Mesendoderm (in vitro differentiated cells): ENCODE results near the gene DNMT3B.
"Not testable (repeated sequence)": the region's sequence is repeated elsewhere in the genome, so short reads cannot be mapped to it uniquely, and the experiment has no call there.

ENCODE experiments used
- DNase-seq: peaks from one replicate; pipeline ENCODE4 v3.0.0; 2013
- H2AK5ac ChIP-seq: 2 replicates; pipeline ENCODE4 v1.6.1; 2013; ENCODE audit warnings: low read length, inconsistent platforms
- H2BK120ac ChIP-seq: 2 replicates; pipeline ENCODE4 v1.6.1; 2013; ENCODE audit warnings: low read depth, mild to moderate bottlenecking, low read length, moderate library complexity, mixed read lengths
- H2BK15ac ChIP-seq: replicated peaks from 2 replicates; pipeline ENCODE4 v1.6.1; 2013; ENCODE audit warnings: low read depth, mild to moderate bottlenecking, moderate library complexity
- H2BK5ac ChIP-seq: 2 replicates; pipeline ENCODE4 v1.6.1; 2013; ENCODE audit warnings: low read length, inconsistent platforms
- H3K18ac ChIP-seq: 2 replicates; pipeline ENCODE4 v1.6.1; 2013; ENCODE audit warnings: mild to moderate bottlenecking, low read length, mixed read lengths
- H3K23ac ChIP-seq: one replicate; pipeline ENCODE4 v1.6.1; 2013; ENCODE audit warnings: low read length
- H3K27ac ChIP-seq: 2 replicates; pipeline ENCODE4 v1.5.1; 2013; ENCODE audit warnings: low read depth, mild to moderate bottlenecking, inconsistent platforms, low read length, moderate library complexity
- H3K27me3 ChIP-seq: 2 replicates; pipeline ENCODE4 v1.6.1; 2013; ENCODE audit warnings: low read length, control low read depth, mild to moderate bottlenecking, inconsistent platforms; ENCODE audit not compliant: insufficient read depth, poor library complexity
- H3K36me3 ChIP-seq: 2 replicates; pipeline ENCODE4 v1.6.1; 2013; ENCODE audit warnings: low read length, inconsistent platforms; ENCODE audit not compliant: control insufficient read depth, insufficient read depth
- H3K4ac ChIP-seq: one replicate; pipeline ENCODE4 v1.6.1; 2013; ENCODE audit warnings: low read depth, mild to moderate bottlenecking, low read length, moderate library complexity
- H3K4me1 ChIP-seq: 2 replicates; pipeline ENCODE4 v1.6.1; 2013; ENCODE audit warnings: low read depth, low read length, inconsistent platforms; ENCODE audit not compliant: control insufficient read depth
- H3K4me2 ChIP-seq: 2 replicates; pipeline ENCODE4 v1.6.1; 2013; ENCODE audit warnings: low read length
- H3K4me3 ChIP-seq: 2 replicates; pipeline ENCODE4 v1.5.1; 2013; ENCODE audit warnings: mild to moderate bottlenecking, low read length
- H3K56ac ChIP-seq: one replicate; pipeline ENCODE4 v1.6.1; 2013; ENCODE audit warnings: low read length
- H3K79me1 ChIP-seq: 2 replicates; pipeline ENCODE4 v1.6.1; 2013; ENCODE audit warnings: low read length, inconsistent platforms
- H3K79me2 ChIP-seq: 2 replicates; pipeline ENCODE4 v1.6.1; 2013; ENCODE audit warnings: mild to moderate bottlenecking, low read length; ENCODE audit not compliant: control insufficient read depth, insufficient read depth
- H3K9ac ChIP-seq: 2 replicates; pipeline ENCODE4 v1.6.1; 2013; ENCODE audit warnings: low read length, inconsistent platforms
- H4K5ac ChIP-seq: one replicate; pipeline ENCODE4 v1.6.1; 2013; ENCODE audit warnings: low read length
- H4K8ac ChIP-seq: one replicate; pipeline ENCODE4 v1.6.1; 2013; ENCODE audit warnings: low read depth, mild to moderate bottlenecking, control low read depth, low read length, moderate library complexity
- WGBS: extraction: QIAGEN DNeasy Blood & Tissue Kit; methylation state at CpG from one replicate; pipeline ENCODE4 v1.1.7; 2013; ENCODE audit warnings: low lambda C conversion rate, missing lambda C conversion rate; ENCODE audit not compliant: insufficient coverage; ENCODE audit errors: extremely low coverage; 5-methylcytosine and 5-hydroxymethylcytosine counted together

DNMT3B gene

DNA sequence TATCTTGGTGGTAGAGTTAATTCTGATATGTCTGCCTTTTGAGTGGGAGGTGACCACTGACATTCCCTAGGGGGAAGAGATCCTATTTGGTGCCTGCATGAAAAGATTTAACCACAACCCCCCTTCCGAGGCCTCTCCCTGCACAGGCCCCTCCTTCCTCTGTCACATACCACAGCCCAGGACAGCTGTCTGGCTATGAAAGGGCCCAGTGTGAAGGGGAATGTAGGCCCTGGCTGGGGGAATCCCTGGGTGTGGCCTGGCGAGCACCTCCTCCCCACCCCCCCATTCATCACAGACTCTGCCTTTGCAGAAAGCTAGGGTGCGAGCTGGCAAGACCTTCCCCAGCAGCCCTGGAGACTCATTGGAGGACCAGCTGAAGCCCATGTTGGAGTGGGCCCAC is 30.1 kb downstream of the DNMT3B start:
- Histone ChIP-seq H4K5ac (no peak overlapping the region), H3K56ac (no peak overlapping the region), H3K23ac (no peak overlapping the region), H2BK120ac (no peak overlapping the region), H3K79me1 (peaks cover 14% of the 10 kb centered on the region), H4K8ac (no peak overlapping the region), H3K4me2 (no peak overlapping the region), H3K27me3 (no peaks in the 10 kb centered on the region), H3K9ac (no peak overlapping the region), H3K36me3 (peaks cover 51% of the 10 kb centered on the region), H2AK5ac (no peak overlapping the region), H3K4me3 (no peak overlapping the region), H3K27ac (no peak overlapping the region), H2BK5ac (no peak overlapping the region), H3K18ac (no peak overlapping the region), H3K4me1 (no peaks in the 10 kb centered on the region), H3K79me2 (peaks cover 2% of the 10 kb centered on the region), H3K4ac (no peak overlapping the region), H2BK15ac (no peak overlapping the region)
- no CpG with 5 or more reads among the region's 3 CpGs for WGBS
- DNase-seq: peak; percentile 61

DNA sequence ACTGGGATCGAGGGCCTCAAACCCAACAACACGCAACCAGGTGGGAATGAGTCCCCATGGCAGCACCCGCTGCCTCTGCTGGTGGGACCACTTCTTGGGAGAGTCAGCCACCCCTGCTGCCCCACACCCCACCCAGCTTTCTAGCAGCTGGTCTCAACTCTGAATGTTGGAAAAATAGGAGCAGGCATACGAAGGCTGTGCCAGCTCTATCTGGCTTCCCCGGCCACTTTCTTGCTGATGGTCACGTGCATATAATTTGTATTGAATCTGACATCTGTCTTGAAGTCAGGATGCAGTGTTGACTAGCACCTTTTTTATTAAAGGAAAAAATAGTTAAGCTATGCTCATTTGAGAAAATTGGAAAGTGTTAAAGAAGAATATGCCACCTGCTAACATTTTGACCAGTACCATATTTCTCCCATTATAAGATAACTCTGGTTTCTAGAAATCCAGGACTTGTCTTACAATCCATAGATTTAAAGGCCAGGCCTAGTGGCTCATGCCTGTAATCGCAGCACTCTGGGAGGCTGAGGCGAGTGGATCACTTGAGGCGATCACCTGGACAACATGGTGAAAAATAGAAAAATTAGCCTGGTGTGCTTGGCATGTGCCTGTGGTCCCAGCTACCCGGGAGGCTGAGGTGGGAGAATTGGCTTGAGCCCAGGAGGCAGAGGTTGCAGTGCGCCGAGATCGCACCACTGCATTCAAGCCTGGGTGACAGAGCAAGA is 30.7 kb downstream of the DNMT3B start:
- H3K23ac ChIP-seq: no peak overlapping the region
- H3K79me1 ChIP-seq: peaks cover 14% of the 10 kb centered on the region
- no peak overlapping the region for H4K8ac ChIP-seq
- no peak overlapping the region for H3K4me3 ChIP-seq
- no peak overlapping the region for H2BK120ac ChIP-seq
- H2BK15ac ChIP-seq: no peak overlapping the region
- no peak overlapping the region for H3K56ac ChIP-seq
- H3K27ac ChIP-seq: no peak overlapping the region
- no peak overlapping the region for H2BK5ac ChIP-seq
- no peaks in the 10 kb centered on the region for H3K4me1 ChIP-seq
- WGBS: no CpG with 5 or more reads among the region's 13 CpGs
- no peak overlapping the region for H3K18ac ChIP-seq
- H3K36me3 ChIP-seq: peaks cover 48% of the 10 kb centered on the region
- no peak overlapping the region for H3K4ac ChIP-seq
- no peak overlapping the region for H3K4me2 ChIP-seq
- no peak overlapping the region for H4K5ac ChIP-seq
- H3K9ac ChIP-seq: no peak overlapping the region
- H2AK5ac ChIP-seq: no peak overlapping the region
- no peaks in the 10 kb centered on the region for H3K27me3 ChIP-seq
- no peak for DNase-seq
- peaks cover 2% of the 10 kb centered on the region for H3K79me2 ChIP-seq

DNA sequence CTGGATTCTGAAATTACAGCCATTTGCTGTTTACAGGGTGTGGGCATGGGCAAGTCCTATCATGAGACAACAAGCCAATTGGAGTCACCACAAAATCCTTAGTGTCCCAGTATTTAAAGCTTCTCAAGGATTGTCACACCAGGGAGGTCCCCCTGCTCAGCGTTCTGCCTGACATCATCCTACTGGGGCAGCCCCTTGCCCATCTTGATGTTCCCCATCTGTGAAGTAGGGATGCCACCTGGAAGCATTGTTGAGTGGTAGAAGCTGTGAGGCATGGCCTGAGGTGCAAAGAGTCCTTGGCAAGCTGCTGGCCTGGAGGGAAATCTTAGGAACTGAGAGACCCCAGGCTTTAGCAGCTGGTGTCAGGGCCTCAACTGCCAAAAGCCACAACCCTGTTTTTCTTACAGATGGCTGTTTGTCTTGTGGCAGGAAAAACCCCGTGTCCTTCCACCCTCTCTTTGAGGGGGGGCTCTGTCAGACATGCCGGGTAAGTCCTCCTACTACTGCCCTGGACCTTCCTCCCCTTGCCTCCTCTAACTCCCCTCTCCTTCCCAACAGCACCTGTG is 34.3 kb downstream of the DNMT3B start:
- Histone ChIP-seq H4K5ac (no peak overlapping the region), H3K9ac (no peak overlapping the region), H3K27ac (no peak overlapping the region), H3K4ac (no peak overlapping the region), H2BK15ac (no peak overlapping the region), H3K79me2 (no peaks in the 10 kb centered on the region), H2AK5ac (no peak overlapping the region), H4K8ac (no peak overlapping the region), H3K18ac (no peak overlapping the region), H3K79me1 (peaks cover 9% of the 10 kb centered on the region), H3K27me3 (no peaks in the 10 kb centered on the region), H2BK120ac (no peak overlapping the region), H3K4me2 (no peak overlapping the region), H3K4me1 (no peaks in the 10 kb centered on the region), H3K4me3 (no peak overlapping the region), H3K23ac (no peak overlapping the region), H3K36me3 (peaks cover 56% of the 10 kb centered on the region), H2BK5ac (no peak overlapping the region), H3K56ac (no peak overlapping the region)
- DNase-seq: no peak
- WGBS: no CpG with 5 or more reads among the region's 3 CpGs

DNA sequence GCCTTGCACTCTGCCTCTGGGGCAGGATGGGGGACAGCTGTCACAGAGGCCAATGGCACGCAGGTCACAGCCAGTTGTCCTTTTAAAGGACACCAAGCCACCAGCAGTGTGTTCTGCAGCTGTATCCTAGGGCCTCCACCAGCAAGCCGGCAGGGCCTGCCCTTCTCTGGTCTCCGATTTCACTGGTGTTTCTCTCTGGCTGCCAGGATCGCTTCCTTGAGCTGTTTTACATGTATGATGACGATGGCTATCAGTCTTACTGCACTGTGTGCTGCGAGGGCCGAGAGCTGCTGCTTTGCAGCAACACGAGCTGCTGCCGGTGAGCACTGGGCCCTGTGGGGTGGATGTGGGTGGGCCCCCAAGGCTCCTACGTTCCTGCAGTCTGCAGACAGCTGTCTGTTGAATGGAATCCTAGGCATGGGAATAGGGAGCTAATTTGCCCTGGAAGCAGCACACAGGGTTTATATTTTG is 34.8 kb downstream of the DNMT3B start:
- no CpG with 5 or more reads among the region's 10 CpGs for WGBS
- H3K36me3 ChIP-seq: peaks cover 54% of the 10 kb centered on the region
- no peak for DNase-seq

DNA sequence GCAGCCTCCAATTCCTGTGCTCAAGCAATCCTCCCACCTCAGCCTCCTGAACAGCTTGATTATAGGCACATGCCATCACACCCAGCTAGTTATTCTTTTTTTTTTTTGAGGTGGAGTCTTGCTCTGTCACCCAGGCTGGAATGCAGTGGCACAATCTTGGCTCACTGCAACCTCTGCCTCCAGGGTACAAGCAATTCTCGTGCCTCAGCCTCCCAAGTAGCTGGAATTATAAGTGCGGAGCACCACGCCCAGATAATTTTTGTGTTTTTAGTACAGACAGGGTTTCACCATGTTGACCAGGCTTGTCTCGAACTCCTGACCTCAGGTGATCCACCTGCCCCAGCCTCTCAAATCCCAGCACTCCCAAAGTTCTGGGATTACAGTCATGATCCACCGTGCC is 35.4 kb downstream of the DNMT3B start:
- not testable (repeated sequence) for H3K4ac ChIP-seq, H3K4me3 ChIP-seq, H2AK5ac ChIP-seq, H2BK15ac ChIP-seq, H3K18ac ChIP-seq, H3K27ac ChIP-seq, H3K27me3 ChIP-seq, H3K23ac ChIP-seq, H3K4me2 ChIP-seq, H4K8ac ChIP-seq, H2BK120ac ChIP-seq, H3K4me1 ChIP-seq, H3K9ac ChIP-seq, H3K56ac ChIP-seq, H3K79me2 ChIP-seq, DNase-seq, H2BK5ac ChIP-seq, H3K79me1 ChIP-seq, H4K5ac ChIP-seq
- WGBS: no CpG with 5 or more reads among the region's 5 CpGs
- H3K36me3 ChIP-seq: peaks cover 54% of the 10 kb centered on the region

More for the DNA sequence above, 34.8 kb downstream of the DNMT3B start:
- no peak overlapping the region for H4K8ac ChIP-seq
- no peak overlapping the region for H3K9ac ChIP-seq
- H3K4ac ChIP-seq: no peak overlapping the region
- H4K5ac ChIP-seq: no peak overlapping the region
- H2BK5ac ChIP-seq: no peak overlapping the region
- no peaks in the 10 kb centered on the region for H3K27me3 ChIP-seq
- no peak overlapping the region for H3K4me3 ChIP-seq
- peaks cover 7% of the 10 kb centered on the region for H3K79me1 ChIP-seq
- no peak overlapping the region for H3K4me2 ChIP-seq
- no peak overlapping the region for H2BK15ac ChIP-seq
- H3K18ac ChIP-seq: no peak overlapping the region
- H2AK5ac ChIP-seq: no peak overlapping the region
- no peaks in the 10 kb centered on the region for H3K4me1 ChIP-seq
- H2BK120ac ChIP-seq: no peak overlapping the region
- H3K79me2 ChIP-seq: no peaks in the 10 kb centered on the region
- no peak overlapping the region for H3K27ac ChIP-seq
- H3K23ac ChIP-seq: no peak overlapping the region
- H3K56ac ChIP-seq: no peak overlapping the region
